HEK293 (cell line): ENCODE measurements around the gene SSU72.

Source experiments
- CTCF ChIA-PET: fragments of 350-600 bp; formaldehyde crosslinking; extraction: SDS; loops from one replicate; lab custom pipeline; 2021; ENCODE audit warnings: antibody characterized with exemption; lab: Yijun Ruan, JAX
- POLR2A ChIA-PET: fragments of 300-600 bp; formaldehyde crosslinking; extraction: SDS; loops from one replicate; lab custom pipeline; 2020; ENCODE audit warnings: antibody characterized with exemption, inconsistent platforms; lab: Yijun Ruan, JAX
- H3K27ac ChIP-seq: fragments of 200-500 bp; sonication (Bioruptor generic); 2 replicates; pipeline ENCODE4 v1.5.1; 2014; ENCODE audit warnings: low read depth, low read length, control low read depth, inconsistent platforms; ENCODE audit errors: extremely low read depth
- H3K36me3 ChIP-seq, 2 experiments: fragments of 200-500 bp in 1 of 2; sonication (Bioruptor generic) in 1 of 2; 1 replicate in 1 of 2; 2 replicates in 1 of 2; pipeline ENCODE4 v1.5.1; 2014 to 2017; ENCODE audit warnings: inconsistent platforms in 2 of 2, low read length in 2 of 2; ENCODE audit not compliant: control insufficient read depth in 2 of 2, insufficient read depth in 1 of 2
- H3K4me1 ChIP-seq: fragments of 200-500 bp; sonication (Bioruptor generic); 2 replicates; pipeline ENCODE4 v1.5.1; 2014; ENCODE audit warnings: mild to moderate bottlenecking, low read length, inconsistent platforms; ENCODE audit not compliant: control insufficient read depth, insufficient read depth
- H3K4me3 ChIP-seq: 2 replicates; pipeline ENCODE4 v1.5.1; 2011; ENCODE audit warnings: low read depth, mild to moderate bottlenecking, control low read depth, low read length, moderate library complexity
- H3K9me3 ChIP-seq: fragments of 200-500 bp; sonication (Bioruptor generic); 2 replicates; pipeline ENCODE4 v1.5.1; 2014; ENCODE audit warnings: low read depth, low read length, inconsistent platforms; ENCODE audit not compliant: control insufficient read depth, insufficient read depth
- BCL11A ChIP-seq: fragments of 450-650 bp; formaldehyde crosslinking; IDR thresholded peaks from 2 replicates; pipeline ENCODE4 v1.5.1; 2016; ENCODE audit warnings: low read depth, missing biosample characterization, missing genetic modification characterization
- BCL11B ChIP-seq: fragments of 450-650 bp; formaldehyde crosslinking; IDR thresholded peaks from 2 replicates; pipeline ENCODE4 v1.5.1; 2016; ENCODE audit warnings: low read depth, missing biosample characterization, missing genetic modification characterization
- GLIS2 ChIP-seq: fragments of 450-650 bp; formaldehyde crosslinking; IDR thresholded peaks from 2 replicates; pipeline ENCODE4 v1.5.1; 2016; ENCODE audit warnings: missing biosample characterization, missing genetic modification characterization
- KLF7 ChIP-seq: fragments of 450-650 bp; formaldehyde crosslinking; IDR thresholded peaks from 2 replicates; pipeline ENCODE4 v1.5.1; 2016; ENCODE audit warnings: missing biosample characterization, missing genetic modification characterization, borderline replicate concordance
- OSR2 ChIP-seq: fragments of 450-650 bp; formaldehyde crosslinking; IDR thresholded peaks from 2 replicates; pipeline ENCODE4 v1.5.1; 2016; ENCODE audit warnings: missing biosample characterization, missing genetic modification characterization
- SP3 ChIP-seq: fragments of 450-650 bp; formaldehyde crosslinking; IDR thresholded peaks from 2 replicates; pipeline ENCODE4 v1.5.1; 2016; ENCODE audit warnings: missing biosample characterization, missing genetic modification characterization
- TCF7L2 ChIP-seq: IDR thresholded peaks from 2 replicates; pipeline ENCODE4 v1.6.1; 2011; ENCODE audit warnings: low read depth, mild to moderate bottlenecking, inconsistent platforms, low read length, moderate library complexity, borderline replicate concordance
- ZBTB7A ChIP-seq: fragments of 450-650 bp; formaldehyde crosslinking; IDR thresholded peaks from 2 replicates; pipeline ENCODE4 v1.5.1; 2016; ENCODE audit warnings: low read depth, missing biosample characterization, missing genetic modification characterization
- ZBTB8A ChIP-seq: fragments of 450-650 bp; formaldehyde crosslinking; IDR thresholded peaks from 2 replicates; pipeline ENCODE4 v1.5.1; 2016; ENCODE audit warnings: missing biosample characterization, missing genetic modification characterization
- ZFP3 ChIP-seq: fragments of 450-650 bp; formaldehyde crosslinking; IDR thresholded peaks from 2 replicates; pipeline ENCODE4 v1.5.1; 2016; ENCODE audit warnings: low read depth, missing biosample characterization, missing genetic modification characterization
- ZIC2 ChIP-seq: fragments of 450-650 bp; formaldehyde crosslinking; IDR thresholded peaks from 2 replicates; pipeline ENCODE4 v1.5.1; 2016; ENCODE audit warnings: missing biosample characterization, missing genetic modification characterization
- ZNF133 ChIP-seq: fragments of 450-650 bp; formaldehyde crosslinking; IDR thresholded peaks from 2 replicates; pipeline ENCODE4 v1.5.1; 2016; ENCODE audit warnings: missing biosample characterization, missing genetic modification characterization
- ZNF175 ChIP-seq: fragments of 450-650 bp; formaldehyde crosslinking; IDR thresholded peaks from 2 replicates; pipeline ENCODE4 v1.5.1; 2016; ENCODE audit warnings: missing biosample characterization, missing genetic modification characterization
- ZNF24 ChIP-seq: fragments of 450-650 bp; formaldehyde crosslinking; IDR thresholded peaks from 2 replicates; pipeline ENCODE4 v1.5.1; 2016; ENCODE audit warnings: missing biosample characterization, missing genetic modification characterization
- ZNF366 ChIP-seq: fragments of 450-650 bp; formaldehyde crosslinking; conservative IDR thresholded peaks from 2 replicates; pipeline ENCODE4 v1.5.1; 2016; ENCODE audit warnings: missing biosample characterization, missing genetic modification characterization
- ZNF548 ChIP-seq: fragments of 450-650 bp; formaldehyde crosslinking; IDR thresholded peaks from 2 replicates; pipeline ENCODE4 v1.5.1; 2016; ENCODE audit warnings: missing biosample characterization, missing genetic modification characterization
- ZNF629 ChIP-seq: fragments of 450-650 bp; formaldehyde crosslinking; IDR thresholded peaks from 2 replicates; pipeline ENCODE4 v1.5.1; 2017; ENCODE audit warnings: missing biosample characterization, missing genetic modification characterization
- ZSCAN16 ChIP-seq: fragments of 450-650 bp; formaldehyde crosslinking; IDR thresholded peaks from 2 replicates; pipeline ENCODE4 v1.5.1; 2016; ENCODE audit warnings: missing biosample characterization, missing genetic modification characterization
- TF ChIP-seq, protein P1 (sequence below): fragments of 450-650 bp; formaldehyde crosslinking; IDR thresholded peaks from 2 replicates; pipeline ENCODE4 v1.5.1; 2016; ENCODE audit warnings: missing biosample characterization, missing genetic modification characterization
- TF ChIP-seq, protein P2 (sequence below): fragments of 450-650 bp; formaldehyde crosslinking; optimal IDR thresholded peaks from 2 replicates; pipeline ENCODE3; 2016; ENCODE audit warnings: missing biosample characterization, mild to moderate bottlenecking, missing genetic modification characterization
- TF ChIP-seq, protein P3 (sequence below): fragments of 450-650 bp; formaldehyde crosslinking; IDR thresholded peaks from 2 replicates; pipeline ENCODE4 v1.5.1; 2016; ENCODE audit warnings: missing biosample characterization, missing genetic modification characterization, borderline replicate concordance

Gene SSU72

DNA sequence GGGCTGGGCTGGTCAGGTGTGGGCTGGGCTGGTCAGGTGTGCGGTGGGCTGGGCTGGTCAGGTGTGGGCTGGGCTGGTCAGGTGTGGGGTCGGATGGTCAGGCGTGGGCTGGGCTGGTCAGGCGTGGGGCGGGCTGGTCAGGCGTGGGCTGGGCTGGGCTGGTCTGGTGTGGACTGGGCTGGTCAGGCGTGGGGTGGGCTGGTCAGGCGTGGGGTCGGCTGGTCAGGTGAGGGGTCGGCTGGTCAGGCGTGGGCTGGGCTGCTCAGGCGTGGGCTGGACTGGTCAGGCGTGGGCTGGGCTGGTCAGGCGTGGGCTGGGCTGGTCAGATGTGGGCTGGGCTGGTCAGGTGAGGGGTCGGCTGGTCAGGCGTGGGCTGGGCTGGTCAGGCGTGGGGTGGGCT is 31.1 kb upstream of the SSU72 start:
- H3K9me3 ChIP-seq, result no peaks in the 10 kb centered on the region
- TF ChIP-seq ZNF133 (tag by site-specific recombination), result no peak
- no peak for TF ChIP-seq ZNF24 (tag by site-specific recombination)
- H3K27ac ChIP-seq, result no peak overlapping the region
- no peaks in the 10 kb centered on the region for H3K36me3 ChIP-seq
- H3K4me3 ChIP-seq, result no peak overlapping the region
- H3K4me1 ChIP-seq, result no peaks in the 10 kb centered on the region; the same call in 1 of the 2 replicates
- CTCF ChIA-PET, result no interaction called here
- POLR2A ChIA-PET, result no interaction called here

DNA sequence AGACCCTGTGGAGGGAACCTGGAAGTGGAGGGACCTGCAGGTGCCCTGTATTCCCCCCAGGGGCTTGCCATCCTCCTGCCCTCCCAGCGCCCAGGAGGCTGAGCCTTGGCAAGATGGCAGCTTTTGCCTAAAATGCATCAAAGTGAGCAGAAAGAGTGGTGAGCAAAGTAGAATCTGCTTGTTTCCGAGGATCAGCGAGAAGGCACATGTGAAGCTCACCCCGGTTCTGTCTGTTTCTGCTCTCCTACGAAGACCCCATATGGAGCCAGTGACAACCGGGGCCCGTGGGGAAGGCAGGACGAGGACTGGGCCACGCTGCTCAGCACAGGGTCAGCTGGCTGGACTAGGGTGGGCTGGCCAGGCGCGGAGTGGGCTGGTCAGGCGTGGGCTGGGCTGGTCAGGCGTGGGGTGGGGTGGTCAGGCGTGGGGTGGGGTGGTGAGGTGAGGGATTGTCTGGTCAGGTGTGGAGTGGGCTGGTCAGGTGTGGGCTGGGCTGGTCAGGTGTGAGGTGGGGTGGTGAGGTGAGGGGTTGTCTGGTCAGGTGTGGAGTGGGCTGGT is 30.4 kb upstream of the SSU72 start:
- ChIA-PET POLR2A (no interaction called here), CTCF (no interaction called here)
- Histone ChIP-seq H3K4me3 (no peak overlapping the region), H3K9me3 (no peaks in the 10 kb centered on the region), H3K27ac (no peak overlapping the region), H3K36me3 (no peaks in the 10 kb centered on the region), H3K4me1 (no peaks in the 10 kb centered on the region; the same call in 1 of the 2 replicates)
- TF ChIP-seq ZBTB8A (no peak), GLIS2 (tag by site-specific recombination) (peak; percentile 33; the same call in 1 of the 2 replicates), BCL11B (tag by site-specific recombination) (0 out of 2 replicates have a peak, but pooled peaks have one; percentile 20), ZSCAN16 (tag by site-specific recombination) (no peak), SP3 (tag by site-specific recombination) (no peak), BCL11A (peak; percentile 16; the same call in 1 of the 2 replicates)
- TF ChIP-seq, protein P1, sequence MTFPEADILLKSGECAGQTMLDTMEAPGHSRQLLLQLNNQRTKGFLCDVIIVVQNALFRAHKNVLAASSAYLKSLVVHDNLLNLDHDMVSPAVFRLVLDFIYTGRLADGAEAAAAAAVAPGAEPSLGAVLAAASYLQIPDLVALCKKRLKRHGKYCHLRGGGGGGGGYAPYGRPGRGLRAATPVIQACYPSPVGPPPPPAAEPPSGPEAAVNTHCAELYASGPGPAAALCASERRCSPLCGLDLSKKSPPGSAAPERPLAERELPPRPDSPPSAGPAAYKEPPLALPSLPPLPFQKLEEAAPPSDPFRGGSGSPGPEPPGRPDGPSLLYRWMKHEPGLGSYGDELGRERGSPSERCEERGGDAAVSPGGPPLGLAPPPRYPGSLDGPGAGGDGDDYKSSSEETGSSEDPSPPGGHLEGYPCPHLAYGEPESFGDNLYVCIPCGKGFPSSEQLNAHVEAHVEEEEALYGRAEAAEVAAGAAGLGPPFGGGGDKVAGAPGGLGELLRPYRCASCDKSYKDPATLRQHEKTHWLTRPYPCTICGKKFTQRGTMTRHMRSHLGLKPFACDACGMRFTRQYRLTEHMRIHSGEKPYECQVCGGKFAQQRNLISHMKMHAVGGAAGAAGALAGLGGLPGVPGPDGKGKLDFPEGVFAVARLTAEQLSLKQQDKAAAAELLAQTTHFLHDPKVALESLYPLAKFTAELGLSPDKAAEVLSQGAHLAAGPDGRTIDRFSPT (tag by site-specific recombination), result 0 out of 2 replicates have a peak, but pooled peaks have one; percentile 37

DNA sequence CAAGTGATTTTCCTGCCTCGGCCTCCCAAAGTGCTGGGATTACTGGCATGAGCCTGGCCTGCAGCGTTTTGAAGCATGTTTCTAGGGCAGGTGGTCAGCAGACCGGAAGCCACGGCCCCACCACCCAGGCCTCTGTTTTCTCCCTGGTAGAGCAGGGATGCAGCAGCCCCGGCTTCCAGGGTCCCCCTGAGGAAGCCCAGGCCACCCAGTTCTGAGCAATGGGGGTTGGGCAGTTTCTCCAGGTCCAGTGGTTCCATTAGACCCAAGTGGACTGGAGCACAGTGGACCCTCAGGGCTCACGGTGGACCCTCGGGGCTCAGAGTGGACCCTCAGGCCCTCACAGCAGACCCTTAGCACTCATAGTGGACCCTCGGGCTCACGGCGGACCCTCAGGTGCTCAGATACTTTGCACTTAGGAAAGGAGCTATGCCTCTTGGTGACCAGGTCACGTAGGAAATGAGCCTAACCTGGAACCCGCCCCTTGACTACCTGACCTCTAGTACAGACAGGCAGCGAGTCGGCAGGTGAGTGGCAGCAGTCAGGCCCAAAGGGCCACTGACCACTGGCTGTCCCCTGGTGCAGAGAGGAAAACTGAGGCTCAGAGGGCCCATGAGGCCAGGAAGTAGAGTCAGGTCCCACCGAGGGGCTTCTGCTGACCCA is 29.8 kb upstream of the SSU72 start:
- no peaks in the 10 kb centered on the region; the same call in 1 of the 2 replicates for H3K4me1 ChIP-seq
- ChIA-PET POLR2A (interaction anchor here (1.5 kb wide), 1 partner anchor 24 kb away, joined by 3 read pairs; no protein-coding TSS in a partner anchor), CTCF (no interaction called here)
- H3K4me3 ChIP-seq, result no peak overlapping the region
- no peaks in the 10 kb centered on the region for H3K36me3 ChIP-seq
- no peak overlapping the region for H3K27ac ChIP-seq
- no peaks in the 10 kb centered on the region for H3K9me3 ChIP-seq
- TF ChIP-seq, protein P2, sequence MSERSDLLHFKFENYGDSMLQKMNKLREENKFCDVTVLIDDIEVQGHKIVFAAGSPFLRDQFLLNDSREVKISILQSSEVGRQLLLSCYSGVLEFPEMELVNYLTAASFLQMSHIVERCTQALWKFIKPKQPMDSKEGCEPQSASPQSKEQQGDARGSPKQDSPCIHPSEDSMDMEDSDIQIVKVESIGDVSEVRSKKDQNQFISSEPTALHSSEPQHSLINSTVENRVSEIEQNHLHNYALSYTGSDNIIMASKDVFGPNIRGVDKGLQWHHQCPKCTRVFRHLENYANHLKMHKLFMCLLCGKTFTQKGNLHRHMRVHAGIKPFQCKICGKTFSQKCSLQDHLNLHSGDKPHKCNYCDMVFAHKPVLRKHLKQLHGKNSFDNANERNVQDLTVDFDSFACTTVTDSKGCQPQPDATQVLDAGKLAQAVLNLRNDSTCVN (tag by site-specific recombination), result no peak
- TF ChIP-seq ZBTB7A (tag by site-specific recombination) (no peak), KLF7 (tag by site-specific recombination) (no peak), TCF7L2 (no peak), ZIC2 (tag by site-specific recombination) (no peak), ZNF629 (tag by site-specific recombination) (no peak), ZFP3 (no peak), OSR2 (no peak), ZNF366 (tag by site-specific recombination) (no peak), ZBTB8A (no peak), ZNF548 (tag by site-specific recombination) (no peak), ZNF133 (tag by site-specific recombination) (no peak), ZNF175 (no peak)
- TF ChIP-seq, protein P3, sequence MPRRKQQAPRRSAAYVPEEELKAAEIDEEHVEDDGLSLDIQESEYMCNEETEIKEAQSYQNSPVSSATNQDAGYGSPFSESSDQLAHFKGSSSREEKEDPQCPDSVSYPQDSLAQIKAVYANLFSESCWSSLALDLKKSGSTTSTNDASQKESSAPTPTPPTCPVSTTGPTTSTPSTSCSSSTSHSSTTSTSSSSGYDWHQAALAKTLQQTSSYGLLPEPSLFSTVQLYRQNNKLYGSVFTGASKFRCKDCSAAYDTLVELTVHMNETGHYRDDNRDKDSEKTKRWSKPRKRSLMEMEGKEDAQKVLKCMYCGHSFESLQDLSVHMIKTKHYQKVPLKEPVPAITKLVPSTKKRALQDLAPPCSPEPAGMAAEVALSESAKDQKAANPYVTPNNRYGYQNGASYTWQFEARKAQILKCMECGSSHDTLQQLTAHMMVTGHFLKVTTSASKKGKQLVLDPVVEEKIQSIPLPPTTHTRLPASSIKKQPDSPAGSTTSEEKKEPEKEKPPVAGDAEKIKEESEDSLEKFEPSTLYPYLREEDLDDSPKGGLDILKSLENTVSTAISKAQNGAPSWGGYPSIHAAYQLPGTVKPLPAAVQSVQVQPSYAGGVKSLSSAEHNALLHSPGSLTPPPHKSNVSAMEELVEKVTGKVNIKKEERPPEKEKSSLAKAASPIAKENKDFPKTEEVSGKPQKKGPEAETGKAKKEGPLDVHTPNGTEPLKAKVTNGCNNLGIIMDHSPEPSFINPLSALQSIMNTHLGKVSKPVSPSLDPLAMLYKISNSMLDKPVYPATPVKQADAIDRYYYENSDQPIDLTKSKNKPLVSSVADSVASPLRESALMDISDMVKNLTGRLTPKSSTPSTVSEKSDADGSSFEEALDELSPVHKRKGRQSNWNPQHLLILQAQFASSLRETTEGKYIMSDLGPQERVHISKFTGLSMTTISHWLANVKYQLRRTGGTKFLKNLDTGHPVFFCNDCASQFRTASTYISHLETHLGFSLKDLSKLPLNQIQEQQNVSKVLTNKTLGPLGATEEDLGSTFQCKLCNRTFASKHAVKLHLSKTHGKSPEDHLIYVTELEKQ, result no peak
